GM23338 (cell line): ENCODE data around the gene TM6SF1. TPM values are rescaled to one million over a fixed set of nuclear protein-coding genes. Genes with fewer than 3 reads are reported as not detected.

ENCODE experiments used
- ATAC-seq: fragments of 200-7000 bp; cut with Tn5 transposase; 3 replicates; pipeline ENCODE4 v1.9.1; 2020
- DNase-seq: peaks from one replicate; pipeline ENCODE4 v3.0.0-alpha.2; 2015; ENCODE audit warnings: low spot score
- H2AFZ ChIP-seq: fragments of 200-600 bp; sonication (generic); 2 replicates; pipeline ENCODE4 v1.8.0; 2016; ENCODE audit warnings: antibody characterized with exemption, mild to moderate bottlenecking, moderate library complexity
- H3F3A ChIP-seq: fragments of 200-600 bp; sonication (generic); replicated peaks from 2 replicates; pipeline ENCODE4 v1.8.0; 2017; ENCODE audit warnings: antibody characterized with exemption, mixed run types, low read depth
- H3K27ac ChIP-seq: fragments of 200-600 bp; sonication (generic); 2 replicates; pipeline ENCODE4 v1.6.1; 2016; ENCODE audit warnings: low read depth
- H3K27me3 ChIP-seq: fragments of 200-600 bp; sonication (generic); 2 replicates; pipeline ENCODE4 v1.8.0; 2016; ENCODE audit warnings: mild to moderate bottlenecking, mixed run types, moderate library complexity; ENCODE audit not compliant: insufficient read depth
- H3K36me3 ChIP-seq: fragments of 200-600 bp; sonication (generic); 2 replicates; pipeline ENCODE4 v1.8.0; 2016; ENCODE audit warnings: mild to moderate bottlenecking; ENCODE audit not compliant: insufficient read depth
- H3K4me1 ChIP-seq: fragments of 200-600 bp; sonication (generic); 2 replicates; pipeline ENCODE4 v1.8.0; 2016; ENCODE audit warnings: mild to moderate bottlenecking, moderate library complexity; ENCODE audit not compliant: insufficient read depth
- H3K4me2 ChIP-seq: fragments of 200-600 bp; sonication (generic); 2 replicates; pipeline ENCODE4 v1.7.1; 2017; ENCODE audit warnings: mixed run types
- H3K4me3 ChIP-seq: fragments of 200-600 bp; sonication (generic); 2 replicates; pipeline ENCODE4 v1.6.1; 2016; ENCODE audit warnings: mixed run types
- H3K79me2 ChIP-seq: fragments of 200-600 bp; sonication (generic); replicated peaks from 2 replicates; pipeline ENCODE4 v1.8.0; 2017; ENCODE audit warnings: mild to moderate bottlenecking; ENCODE audit not compliant: insufficient read depth
- H3K9me2 ChIP-seq: fragments of 200-600 bp; sonication (generic); 2 replicates; pipeline ENCODE4 v1.8.0; 2017; ENCODE audit not compliant: insufficient read depth
- H4K20me1 ChIP-seq: fragments of 200-600 bp; sonication (generic); replicated peaks from 2 replicates; pipeline ENCODE4 v1.8.0; 2017; ENCODE audit warnings: mild to moderate bottlenecking; ENCODE audit not compliant: insufficient read depth
- H3K27ac Mint-ChIP-seq: 2 replicates; pipeline ENCODE4 v1.8.0; 2020; ENCODE audit warnings: inconsistent platforms, mild to moderate bottlenecking, moderate library complexity, mixed read lengths
- H3K27me3 Mint-ChIP-seq: 3 replicates; pipeline ENCODE4 v1.8.0; 2022; ENCODE audit warnings: low read depth, mild to moderate bottlenecking, moderate library complexity, mixed read lengths, inconsistent platforms; ENCODE audit not compliant: insufficient read depth, poor library complexity
- H3K36me3 Mint-ChIP-seq: 3 replicates; pipeline ENCODE4 v1.8.0; 2021; ENCODE audit warnings: low read depth, mild to moderate bottlenecking, inconsistent platforms, moderate library complexity, mixed read lengths
- H3K4me1 Mint-ChIP-seq: 3 replicates; pipeline ENCODE4 v1.8.0; 2020; ENCODE audit warnings: mild to moderate bottlenecking, inconsistent platforms, mixed read lengths
- H3K4me3 Mint-ChIP-seq: 3 replicates; pipeline ENCODE4 v1.8.0; 2021; ENCODE audit warnings: moderate library complexity, mild to moderate bottlenecking, inconsistent platforms, mixed read lengths
- H3K9me3 Mint-ChIP-seq: 3 replicates; pipeline ENCODE4 v1.8.0; 2020; ENCODE audit warnings: moderate library complexity, mild to moderate bottlenecking, inconsistent platforms, mixed read lengths
- CREB1 ChIP-seq: fragments of 250-450 bp; sonication (Bioruptor Pico); IDR thresholded peaks from 2 replicates; pipeline ENCODE4 v1.5.0; 2020; ENCODE audit warnings: low read depth, mild to moderate bottlenecking, moderate library complexity
- EZH2 ChIP-seq: fragments of 200-600 bp; sonication (generic); IDR thresholded peaks from one replicate; pipeline ENCODE4 v1.8.0; 2017; ENCODE audit warnings: antibody characterized with exemption, mild to moderate bottlenecking, low read depth; ENCODE audit not compliant: unreplicated experiment
- EZH2phosphoT487 ChIP-seq: fragments of 200-600 bp; sonication (generic); IDR thresholded peaks from one replicate; pipeline ENCODE4 v1.8.1; 2018; ENCODE audit warnings: antibody characterized with exemption; ENCODE audit not compliant: unreplicated experiment
- JUNB ChIP-seq: IDR thresholded peaks from one replicate; pipeline ENCODE4 v1.6.1; 2016; ENCODE audit warnings: antibody characterized with exemption; ENCODE audit not compliant: unreplicated experiment
- NANOG ChIP-seq: IDR thresholded peaks from 2 replicates; pipeline ENCODE4 v1.6.1; 2016; ENCODE audit warnings: antibody characterized with exemption, borderline replicate concordance
- POLR2AphosphoS5 ChIP-seq: IDR thresholded peaks from 2 replicates; pipeline ENCODE4 v1.6.1; 2016; ENCODE audit warnings: antibody characterized with exemption, low read depth
- STAT1 ChIP-seq: IDR thresholded peaks from one replicate; pipeline ENCODE4 v1.6.1; 2016; ENCODE audit warnings: antibody characterized with exemption; ENCODE audit not compliant: unreplicated experiment
- ZNF114 ChIP-seq: fragments of 250-450 bp; sonication (Bioruptor Pico); IDR thresholded peaks from 2 replicates; pipeline ENCODE4 v1.5.0; 2020; ENCODE audit warnings: mild to moderate bottlenecking, moderate library complexity
- ZNF331 ChIP-seq: fragments of 250-450 bp; sonication (Bioruptor Pico); IDR thresholded peaks from 2 replicates; pipeline ENCODE4 v1.5.0; 2020; ENCODE audit warnings: low read depth, mild to moderate bottlenecking, moderate library complexity
- polyA plus RNA-seq: library from polyadenylated mRNA; unstranded; fragments of >200 nt; fragmentation: Nextera tagmentation; extraction: Ambion mirVana; gene quantifications from 2 replicates; pipeline ENCODE4 v1.2.1, GENCODE V29; 2016
- total RNA-seq: library from RNA; depleted of rRNA; stranded (reverse); fragments of >200 nt; shearing (Covaris generic); gene quantifications from 2 replicates; pipeline ENCODE4 v1.2.3, GENCODE V29; 2014
- TF ChIP-seq, protein P1 (sequence below): fragments of 250-450 bp; sonication (Bioruptor Pico); IDR thresholded peaks from 2 replicates; pipeline ENCODE4 v1.5.0; 2020; ENCODE audit warnings: mild to moderate bottlenecking, moderate library complexity
- TF ChIP-seq, protein P2 (sequence below), 2 experiments: fragments of 200-600 bp in 1 of 2; sonication (generic) in 1 of 2; conservative IDR thresholded peaks; 2 replicates each; pipeline versions ENCODE4 v1.5.1 to v1.6.1; 2016 to 2017; ENCODE audit warnings: antibody characterized with exemption in 2 of 2, low read depth in 2 of 2, mild to moderate bottlenecking in 2 of 2, moderate library complexity in 1 of 2
- TF ChIP-seq, protein P3 (sequence below): IDR thresholded peaks from one replicate; pipeline ENCODE4 v1.6.1; 2018; ENCODE audit warnings: antibody characterized with exemption; ENCODE audit not compliant: unreplicated experiment
- TF ChIP-seq, protein P4 (sequence below): IDR thresholded peaks from 2 replicates; pipeline ENCODE4 v1.6.1; 2016; ENCODE audit warnings: antibody characterized with exemption

TM6SF1 gene
- total and polyA plus RNA-seq, 2 experiments from 2014 or later = 0.80 to 1.5 TPM

DNA sequence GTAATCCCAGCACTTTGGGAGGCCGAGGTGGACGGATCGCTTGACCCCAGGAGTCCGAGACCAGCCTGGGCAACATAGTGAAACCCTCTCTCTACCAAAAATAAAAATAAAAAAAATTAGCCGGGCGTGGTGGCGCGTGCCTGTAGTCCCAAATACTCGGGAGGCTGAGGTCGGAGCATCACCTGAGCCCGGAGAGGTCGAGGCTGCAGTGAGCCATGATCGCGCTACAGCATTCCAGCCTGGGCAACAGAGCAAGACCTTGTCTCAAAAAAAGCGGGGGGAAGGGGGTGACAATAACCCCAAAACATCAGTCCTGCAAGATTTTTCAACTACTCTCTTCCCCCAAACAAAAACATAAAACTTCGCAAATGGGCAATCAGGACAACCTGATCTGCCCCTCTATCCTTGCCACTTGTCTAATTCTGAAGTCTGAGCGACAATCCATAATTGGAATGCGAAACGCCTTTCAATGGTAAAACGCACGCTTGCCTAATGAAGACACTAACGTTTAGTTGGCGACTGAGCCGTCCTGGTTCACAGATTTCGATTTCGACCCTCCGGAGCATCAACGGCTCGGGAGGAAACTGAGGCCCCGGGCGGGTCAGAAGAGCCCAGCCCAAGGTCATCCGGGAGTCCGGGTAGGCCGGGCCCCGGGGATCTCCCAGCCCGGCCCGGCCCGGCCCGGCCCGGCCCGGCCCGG is 41.3 kb upstream of the TM6SF1 start:
- peaks cover 17% of the 10 kb centered on the region for H3K4me1 Mint-ChIP-seq
- Histone ChIP-seq H3K4me3 (peak overlapping the region; percentile 77), H3K27ac (peak overlapping the region; percentile 91), H2AFZ (peak overlapping the region; percentile 54; the same call in 1 of the 2 replicates), H3K9me2 (no peaks in the 10 kb centered on the region), H3K4me2 (peak overlapping the region; percentile 82), H3F3A (no peaks in the 10 kb centered on the region; the same call in 1 of the 2 replicates), H3K27me3 (no peaks in the 10 kb centered on the region), H3K4me1 (peaks cover 33% of the 10 kb centered on the region), H4K20me1 (peaks cover 29% of the 10 kb centered on the region), H3K36me3 (no peaks in the 10 kb centered on the region), H3K79me2 (peaks cover 53% of the 10 kb centered on the region)
- H3K27ac Mint-ChIP-seq = peak overlapping the region; percentile 58
- no peak for DNase-seq
- H3K4me3 Mint-ChIP-seq = no peak overlapping the region; the same call in 1 of the 3 replicates
- ATAC-seq = no peak
- H3K9me3 Mint-ChIP-seq = peaks cover 10% of the 10 kb centered on the region; the same call in 2 of the 3 replicates
- H3K36me3 Mint-ChIP-seq = peaks cover 5% of the 10 kb centered on the region
- TF ChIP-seq EZH2phosphoT487 (no peak), EZH2 (no peak), STAT1 (no peak), ZNF331 (CRISPR knock-in tag) (no peak), POLR2AphosphoS5 (no peak), ZNF114 (CRISPR knock-in tag) (no peak), NANOG (no peak), CREB1 (CRISPR knock-in tag) (no peak), JUNB (no peak)
- TF ChIP-seq, protein P1, sequence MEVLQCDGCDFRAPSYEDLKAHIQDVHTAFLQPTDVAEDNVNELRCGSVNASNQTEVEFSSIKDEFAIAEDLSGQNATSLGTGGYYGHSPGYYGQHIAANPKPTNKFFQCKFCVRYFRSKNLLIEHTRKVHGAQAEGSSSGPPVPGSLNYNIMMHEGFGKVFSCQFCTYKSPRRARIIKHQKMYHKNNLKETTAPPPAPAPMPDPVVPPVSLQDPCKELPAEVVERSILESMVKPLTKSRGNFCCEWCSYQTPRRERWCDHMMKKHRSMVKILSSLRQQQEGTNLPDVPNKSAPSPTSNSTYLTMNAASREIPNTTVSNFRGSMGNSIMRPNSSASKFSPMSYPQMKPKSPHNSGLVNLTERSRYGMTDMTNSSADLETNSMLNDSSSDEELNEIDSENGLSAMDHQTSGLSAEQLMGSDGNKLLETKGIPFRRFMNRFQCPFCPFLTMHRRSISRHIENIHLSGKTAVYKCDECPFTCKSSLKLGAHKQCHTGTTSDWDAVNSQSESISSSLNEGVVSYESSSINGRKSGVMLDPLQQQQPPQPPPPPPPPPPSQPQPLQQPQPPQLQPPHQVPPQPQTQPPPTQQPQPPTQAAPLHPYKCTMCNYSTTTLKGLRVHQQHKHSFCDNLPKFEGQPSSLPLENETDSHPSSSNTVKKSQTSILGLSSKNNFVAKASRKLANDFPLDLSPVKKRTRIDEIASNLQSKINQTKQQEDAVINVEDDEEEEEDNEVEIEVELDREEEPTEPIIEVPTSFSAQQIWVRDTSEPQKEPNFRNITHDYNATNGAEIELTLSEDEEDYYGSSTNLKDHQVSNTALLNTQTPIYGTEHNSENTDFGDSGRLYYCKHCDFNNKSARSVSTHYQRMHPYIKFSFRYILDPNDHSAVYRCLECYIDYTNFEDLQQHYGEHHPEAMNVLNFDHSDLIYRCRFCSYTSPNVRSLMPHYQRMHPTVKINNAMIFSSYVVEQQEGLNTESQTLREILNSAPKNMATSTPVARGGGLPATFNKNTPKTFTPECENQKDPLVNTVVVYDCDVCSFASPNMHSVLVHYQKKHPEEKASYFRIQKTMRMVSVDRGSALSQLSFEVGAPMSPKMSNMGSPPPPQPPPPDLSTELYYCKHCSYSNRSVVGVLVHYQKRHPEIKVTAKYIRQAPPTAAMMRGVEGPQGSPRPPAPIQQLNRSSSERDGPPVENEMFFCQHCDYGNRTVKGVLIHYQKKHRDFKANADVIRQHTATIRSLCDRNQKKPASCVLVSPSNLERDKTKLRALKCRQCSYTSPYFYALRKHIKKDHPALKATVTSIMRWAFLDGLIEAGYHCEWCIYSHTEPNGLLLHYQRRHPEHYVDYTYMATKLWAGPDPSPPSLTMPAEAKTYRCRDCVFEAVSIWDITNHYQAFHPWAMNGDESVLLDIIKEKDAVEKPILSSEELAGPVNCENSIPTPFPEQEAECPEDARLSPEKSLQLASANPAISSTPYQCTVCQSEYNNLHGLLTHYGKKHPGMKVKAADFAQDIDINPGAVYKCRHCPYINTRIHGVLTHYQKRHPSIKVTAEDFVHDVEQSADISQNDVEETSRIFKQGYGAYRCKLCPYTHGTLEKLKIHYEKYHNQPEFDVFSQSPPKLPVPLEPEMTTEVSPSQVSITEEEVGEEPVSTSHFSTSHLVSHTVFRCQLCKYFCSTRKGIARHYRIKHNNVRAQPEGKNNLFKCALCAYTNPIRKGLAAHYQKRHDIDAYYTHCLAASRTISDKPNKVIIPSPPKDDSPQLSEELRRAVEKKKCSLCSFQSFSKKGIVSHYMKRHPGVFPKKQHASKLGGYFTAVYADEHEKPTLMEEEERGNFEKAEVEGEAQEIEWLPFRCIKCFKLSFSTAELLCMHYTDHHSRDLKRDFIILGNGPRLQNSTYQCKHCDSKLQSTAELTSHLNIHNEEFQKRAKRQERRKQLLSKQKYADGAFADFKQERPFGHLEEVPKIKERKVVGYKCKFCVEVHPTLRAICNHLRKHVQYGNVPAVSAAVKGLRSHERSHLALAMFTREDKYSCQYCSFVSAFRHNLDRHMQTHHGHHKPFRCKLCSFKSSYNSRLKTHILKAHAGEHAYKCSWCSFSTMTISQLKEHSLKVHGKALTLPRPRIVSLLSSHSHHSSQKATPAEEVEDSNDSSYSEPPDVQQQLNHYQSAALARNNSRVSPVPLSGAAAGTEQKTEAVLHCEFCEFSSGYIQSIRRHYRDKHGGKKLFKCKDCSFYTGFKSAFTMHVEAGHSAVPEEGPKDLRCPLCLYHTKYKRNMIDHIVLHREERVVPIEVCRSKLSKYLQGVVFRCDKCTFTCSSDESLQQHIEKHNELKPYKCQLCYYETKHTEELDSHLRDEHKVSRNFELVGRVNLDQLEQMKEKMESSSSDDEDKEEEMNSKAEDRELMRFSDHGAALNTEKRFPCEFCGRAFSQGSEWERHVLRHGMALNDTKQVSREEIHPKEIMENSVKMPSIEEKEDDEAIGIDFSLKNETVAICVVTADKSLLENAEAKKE (CRISPR knock-in tag) = no peak
- TF ChIP-seq, protein P2, sequence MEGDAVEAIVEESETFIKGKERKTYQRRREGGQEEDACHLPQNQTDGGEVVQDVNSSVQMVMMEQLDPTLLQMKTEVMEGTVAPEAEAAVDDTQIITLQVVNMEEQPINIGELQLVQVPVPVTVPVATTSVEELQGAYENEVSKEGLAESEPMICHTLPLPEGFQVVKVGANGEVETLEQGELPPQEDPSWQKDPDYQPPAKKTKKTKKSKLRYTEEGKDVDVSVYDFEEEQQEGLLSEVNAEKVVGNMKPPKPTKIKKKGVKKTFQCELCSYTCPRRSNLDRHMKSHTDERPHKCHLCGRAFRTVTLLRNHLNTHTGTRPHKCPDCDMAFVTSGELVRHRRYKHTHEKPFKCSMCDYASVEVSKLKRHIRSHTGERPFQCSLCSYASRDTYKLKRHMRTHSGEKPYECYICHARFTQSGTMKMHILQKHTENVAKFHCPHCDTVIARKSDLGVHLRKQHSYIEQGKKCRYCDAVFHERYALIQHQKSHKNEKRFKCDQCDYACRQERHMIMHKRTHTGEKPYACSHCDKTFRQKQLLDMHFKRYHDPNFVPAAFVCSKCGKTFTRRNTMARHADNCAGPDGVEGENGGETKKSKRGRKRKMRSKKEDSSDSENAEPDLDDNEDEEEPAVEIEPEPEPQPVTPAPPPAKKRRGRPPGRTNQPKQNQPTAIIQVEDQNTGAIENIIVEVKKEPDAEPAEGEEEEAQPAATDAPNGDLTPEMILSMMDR (conservative IDR thresholded peaks at IDR 0.05; ENCODE audit: low read depth in 2 of 2) = no peak
- TF ChIP-seq, protein P3, sequence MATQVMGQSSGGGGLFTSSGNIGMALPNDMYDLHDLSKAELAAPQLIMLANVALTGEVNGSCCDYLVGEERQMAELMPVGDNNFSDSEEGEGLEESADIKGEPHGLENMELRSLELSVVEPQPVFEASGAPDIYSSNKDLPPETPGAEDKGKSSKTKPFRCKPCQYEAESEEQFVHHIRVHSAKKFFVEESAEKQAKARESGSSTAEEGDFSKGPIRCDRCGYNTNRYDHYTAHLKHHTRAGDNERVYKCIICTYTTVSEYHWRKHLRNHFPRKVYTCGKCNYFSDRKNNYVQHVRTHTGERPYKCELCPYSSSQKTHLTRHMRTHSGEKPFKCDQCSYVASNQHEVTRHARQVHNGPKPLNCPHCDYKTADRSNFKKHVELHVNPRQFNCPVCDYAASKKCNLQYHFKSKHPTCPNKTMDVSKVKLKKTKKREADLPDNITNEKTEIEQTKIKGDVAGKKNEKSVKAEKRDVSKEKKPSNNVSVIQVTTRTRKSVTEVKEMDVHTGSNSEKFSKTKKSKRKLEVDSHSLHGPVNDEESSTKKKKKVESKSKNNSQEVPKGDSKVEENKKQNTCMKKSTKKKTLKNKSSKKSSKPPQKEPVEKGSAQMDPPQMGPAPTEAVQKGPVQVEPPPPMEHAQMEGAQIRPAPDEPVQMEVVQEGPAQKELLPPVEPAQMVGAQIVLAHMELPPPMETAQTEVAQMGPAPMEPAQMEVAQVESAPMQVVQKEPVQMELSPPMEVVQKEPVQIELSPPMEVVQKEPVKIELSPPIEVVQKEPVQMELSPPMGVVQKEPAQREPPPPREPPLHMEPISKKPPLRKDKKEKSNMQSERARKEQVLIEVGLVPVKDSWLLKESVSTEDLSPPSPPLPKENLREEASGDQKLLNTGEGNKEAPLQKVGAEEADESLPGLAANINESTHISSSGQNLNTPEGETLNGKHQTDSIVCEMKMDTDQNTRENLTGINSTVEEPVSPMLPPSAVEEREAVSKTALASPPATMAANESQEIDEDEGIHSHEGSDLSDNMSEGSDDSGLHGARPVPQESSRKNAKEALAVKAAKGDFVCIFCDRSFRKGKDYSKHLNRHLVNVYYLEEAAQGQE = no peak
- TF ChIP-seq, protein P4, sequence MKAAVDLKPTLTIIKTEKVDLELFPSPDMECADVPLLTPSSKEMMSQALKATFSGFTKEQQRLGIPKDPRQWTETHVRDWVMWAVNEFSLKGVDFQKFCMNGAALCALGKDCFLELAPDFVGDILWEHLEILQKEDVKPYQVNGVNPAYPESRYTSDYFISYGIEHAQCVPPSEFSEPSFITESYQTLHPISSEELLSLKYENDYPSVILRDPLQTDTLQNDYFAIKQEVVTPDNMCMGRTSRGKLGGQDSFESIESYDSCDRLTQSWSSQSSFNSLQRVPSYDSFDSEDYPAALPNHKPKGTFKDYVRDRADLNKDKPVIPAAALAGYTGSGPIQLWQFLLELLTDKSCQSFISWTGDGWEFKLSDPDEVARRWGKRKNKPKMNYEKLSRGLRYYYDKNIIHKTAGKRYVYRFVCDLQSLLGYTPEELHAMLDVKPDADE = no peak
- H3K27me3 Mint-ChIP-seq = peaks cover 5% of the 10 kb centered on the region
